ENCODE measurements around the gene SH2D3C.

SH2D3C gene

DNA sequence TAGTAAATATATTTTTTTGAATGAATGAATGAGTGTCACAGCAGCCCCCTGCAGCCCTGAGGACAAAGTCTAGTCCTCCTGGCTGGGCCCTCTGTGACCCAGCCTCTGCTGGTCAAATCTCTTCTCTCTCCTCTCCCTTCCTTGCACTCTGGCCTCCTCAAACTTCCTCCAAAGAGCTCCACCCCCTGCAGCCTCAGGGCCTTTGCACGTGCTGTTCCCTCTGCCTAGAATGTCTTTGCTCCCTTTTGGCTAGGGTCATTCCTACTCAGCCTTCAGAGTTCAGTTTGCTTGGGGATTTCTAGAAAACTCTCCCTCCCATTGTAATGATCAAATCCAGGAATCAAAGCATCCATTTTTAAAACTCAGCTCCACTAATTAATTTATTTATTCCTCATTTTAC lies 13.0 kb downstream of the SH2D3C start:
- Histone ChIP-seq H3K4me3 (ENCODE audit: low read length) (no peak overlapping the region), H3K36me3 (ENCODE audit: control insufficient read depth, low read length) (peaks cover 22% of the 10 kb centered on the region), H3K79me2 (ENCODE audit: control insufficient read depth, low read length) (peaks cover 8% of the 10 kb centered on the region), H3K4me2 (ENCODE audit: low read length) (no peak overlapping the region), H3K27me3 (ENCODE audit: control insufficient read depth, low read length) (no peaks in the 10 kb centered on the region), H3F3A (ENCODE audit: control insufficient read depth, insufficient read depth) (no peaks in the 10 kb centered on the region), H3K9me2 (replicated peaks; ENCODE audit: control insufficient read depth, low read length) (no peaks in the 10 kb centered on the region), H4K20me1 (ENCODE audit: control insufficient read depth, insufficient read depth, low read depth, low read length) (peaks cover 2% of the 10 kb centered on the region; the same call in 1 of the 2 replicates), H3K4me1 (ENCODE audit: control insufficient read depth, low read length) (peaks cover 25% of the 10 kb centered on the region), H3K27ac (ENCODE audit: low read depth, low read length) (no peak overlapping the region), H3K9me3 (ENCODE audit: control insufficient read depth, insufficient read depth, low read length) (no peaks in the 10 kb centered on the region)
- TF ChIP-seq, protein P1, sequence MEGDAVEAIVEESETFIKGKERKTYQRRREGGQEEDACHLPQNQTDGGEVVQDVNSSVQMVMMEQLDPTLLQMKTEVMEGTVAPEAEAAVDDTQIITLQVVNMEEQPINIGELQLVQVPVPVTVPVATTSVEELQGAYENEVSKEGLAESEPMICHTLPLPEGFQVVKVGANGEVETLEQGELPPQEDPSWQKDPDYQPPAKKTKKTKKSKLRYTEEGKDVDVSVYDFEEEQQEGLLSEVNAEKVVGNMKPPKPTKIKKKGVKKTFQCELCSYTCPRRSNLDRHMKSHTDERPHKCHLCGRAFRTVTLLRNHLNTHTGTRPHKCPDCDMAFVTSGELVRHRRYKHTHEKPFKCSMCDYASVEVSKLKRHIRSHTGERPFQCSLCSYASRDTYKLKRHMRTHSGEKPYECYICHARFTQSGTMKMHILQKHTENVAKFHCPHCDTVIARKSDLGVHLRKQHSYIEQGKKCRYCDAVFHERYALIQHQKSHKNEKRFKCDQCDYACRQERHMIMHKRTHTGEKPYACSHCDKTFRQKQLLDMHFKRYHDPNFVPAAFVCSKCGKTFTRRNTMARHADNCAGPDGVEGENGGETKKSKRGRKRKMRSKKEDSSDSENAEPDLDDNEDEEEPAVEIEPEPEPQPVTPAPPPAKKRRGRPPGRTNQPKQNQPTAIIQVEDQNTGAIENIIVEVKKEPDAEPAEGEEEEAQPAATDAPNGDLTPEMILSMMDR (IDR thresholded peaks at IDR 0.05; ENCODE audit: low read depth, low read length, poor library complexity, severe bottlenecking): no peak
- no peak for TF ChIP-seq EZH2phosphoT487 (IDR thresholded peaks at IDR 0.05; ENCODE audit: borderline replicate concordance, low read length)

DNA sequence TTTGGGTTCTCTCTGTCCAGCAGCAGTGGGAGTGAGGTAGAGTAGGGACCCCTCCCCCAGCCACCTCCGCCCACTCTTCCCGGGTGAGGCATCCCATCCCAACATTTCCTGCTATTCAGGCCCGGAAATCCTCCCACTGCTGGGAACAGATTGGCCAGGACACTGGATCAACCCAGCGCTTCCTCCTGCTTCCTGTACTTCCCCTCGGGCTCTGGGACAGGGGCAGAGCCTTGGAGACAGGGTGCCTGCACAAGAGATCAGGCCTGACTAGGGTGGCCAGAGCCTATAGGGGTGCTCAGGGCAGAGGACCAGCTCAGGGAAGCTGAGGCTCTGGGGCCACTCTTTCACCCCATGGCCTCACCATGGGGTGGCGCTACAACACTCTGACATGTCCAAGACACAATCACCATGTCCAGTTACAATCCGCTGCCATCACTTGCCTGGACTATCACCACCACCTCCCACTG lies 14.5 kb downstream of the SH2D3C start:
- Histone ChIP-seq H3K79me2 (ENCODE audit: control insufficient read depth, low read length) (peaks cover 3% of the 10 kb centered on the region), H3K27ac (ENCODE audit: low read depth, low read length) (no peak overlapping the region), H3K36me3 (ENCODE audit: control insufficient read depth, low read length) (peaks cover 15% of the 10 kb centered on the region), H3K4me2 (ENCODE audit: low read length) (no peak overlapping the region), H4K20me1 (ENCODE audit: control insufficient read depth, insufficient read depth, low read depth, low read length) (no peaks in the 10 kb centered on the region; the same call in 1 of the 2 replicates), H3K9me3 (ENCODE audit: control insufficient read depth, insufficient read depth, low read length) (no peaks in the 10 kb centered on the region), H3K4me1 (ENCODE audit: control insufficient read depth, low read length) (peaks cover 14% of the 10 kb centered on the region), H3K27me3 (ENCODE audit: control insufficient read depth, low read length) (no peaks in the 10 kb centered on the region), H3F3A (ENCODE audit: control insufficient read depth, insufficient read depth) (no peaks in the 10 kb centered on the region), H3K4me3 (ENCODE audit: low read length) (no peak overlapping the region), H3K9me2 (replicated peaks; ENCODE audit: control insufficient read depth, low read length) (no peaks in the 10 kb centered on the region)
- no peak for TF ChIP-seq EZH2phosphoT487 (IDR thresholded peaks at IDR 0.05; ENCODE audit: borderline replicate concordance, low read length)
- TF ChIP-seq, protein P1 (IDR thresholded peaks at IDR 0.05; ENCODE audit: low read depth, low read length, poor library complexity, severe bottlenecking): peak; percentile 69

DNA sequence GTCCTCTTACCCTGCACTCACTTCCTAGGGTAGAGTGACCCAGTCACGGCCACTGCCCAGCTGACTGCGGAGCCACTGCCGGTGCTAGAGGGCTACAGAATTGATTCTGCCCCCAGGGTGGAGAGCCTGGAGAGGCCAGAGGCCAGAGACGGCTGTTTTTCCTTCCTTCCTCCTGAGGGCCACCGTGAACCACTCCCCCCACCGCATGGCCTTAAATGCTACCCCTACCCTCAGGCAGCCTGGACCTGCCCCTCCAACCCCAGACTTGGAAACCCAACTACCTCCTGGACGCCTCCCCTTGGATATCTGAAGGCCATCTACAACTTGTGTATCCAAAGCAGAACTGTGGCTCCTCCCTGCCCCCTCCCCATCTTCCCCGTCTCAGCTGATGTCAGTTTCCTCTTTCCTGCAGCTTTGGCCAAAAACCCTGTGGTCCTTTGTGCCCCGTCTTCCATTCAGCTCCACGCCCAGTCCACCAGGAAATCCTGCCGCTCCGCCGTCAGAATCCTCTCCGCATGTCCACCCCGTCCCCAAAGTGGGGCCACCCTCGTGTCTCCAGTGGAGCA lies 16.3 kb downstream of the SH2D3C start:
- H3K27ac ChIP-seq (ENCODE audit: low read depth, low read length): no peak overlapping the region
- H3K9me3 ChIP-seq (ENCODE audit: control insufficient read depth, insufficient read depth, low read length): no peaks in the 10 kb centered on the region
- H3K79me2 ChIP-seq (ENCODE audit: control insufficient read depth, low read length): no peaks in the 10 kb centered on the region
- no peaks in the 10 kb centered on the region for H3K9me2 ChIP-seq (replicated peaks; ENCODE audit: control insufficient read depth, low read length)
- TF ChIP-seq, protein P1 (IDR thresholded peaks at IDR 0.05; ENCODE audit: low read depth, low read length, poor library complexity, severe bottlenecking): no peak
- no peaks in the 10 kb centered on the region for H3K27me3 ChIP-seq (ENCODE audit: control insufficient read depth, low read length)
- H3F3A ChIP-seq (ENCODE audit: control insufficient read depth, insufficient read depth): no peaks in the 10 kb centered on the region
- H3K4me3 ChIP-seq (ENCODE audit: low read length): no peak overlapping the region
- peaks cover 4% of the 10 kb centered on the region; the same call in 1 of the 2 replicates for H3K36me3 ChIP-seq (ENCODE audit: control insufficient read depth, low read length)
- H4K20me1 ChIP-seq (ENCODE audit: control insufficient read depth, insufficient read depth, low read depth, low read length): no peaks in the 10 kb centered on the region; the same call in 1 of the 2 replicates
- H3K4me2 ChIP-seq (ENCODE audit: low read length): no peak overlapping the region
- H3K4me1 ChIP-seq (ENCODE audit: control insufficient read depth, low read length): peaks cover under 1% of the 10 kb centered on the region

All from DOHH2 (cell line).